DMS53 (cell line): Measurements from ENCODE around the gene HLA-A.
"Not testable (repeated sequence)": the region's sequence is repeated elsewhere in the genome, so short reads cannot be mapped to it uniquely, and the experiment has no call there.

Experiments used
- DNase-seq: peaks from one replicate; lab custom pipeline; 2025; lab: John Stamatoyannopoulos, UW

The HLA-A gene

DNA sequence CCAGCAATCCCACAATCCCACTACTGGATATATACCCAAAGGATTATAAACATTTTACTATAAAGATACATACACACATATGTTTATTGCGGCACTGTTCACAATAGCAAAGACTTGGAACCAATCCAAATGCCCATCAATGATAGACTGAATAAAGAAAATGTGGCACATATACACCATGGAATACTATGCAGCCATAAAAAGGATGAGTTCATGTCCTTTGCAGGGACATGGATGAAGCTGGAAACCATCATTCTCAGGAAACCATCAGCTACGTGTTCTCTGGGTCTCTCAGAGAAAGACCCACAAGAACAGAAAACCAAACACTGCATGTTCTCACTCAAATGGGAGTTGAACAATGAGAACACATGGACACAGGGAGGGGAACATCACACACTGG, 21.4 kb downstream of the HLA-A start:
- not testable (repeated sequence) for DNase-seq

DNA sequence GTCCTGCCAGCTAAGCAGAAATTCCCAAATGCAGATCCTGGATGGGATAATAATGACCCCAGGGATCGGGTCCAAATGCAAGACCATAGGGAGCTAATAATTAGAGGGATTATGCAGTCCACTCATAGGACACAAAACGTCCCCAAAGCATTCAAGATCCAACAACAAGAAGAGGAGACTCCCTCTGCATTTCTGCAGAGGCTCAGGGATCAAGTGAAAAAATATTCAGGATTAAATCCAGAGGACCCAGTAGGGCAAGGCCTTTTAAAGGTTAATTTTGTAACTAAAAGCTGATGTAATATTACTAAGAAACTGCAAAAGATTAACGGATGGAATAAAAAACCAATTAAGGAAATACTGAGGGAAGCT, 22.2 kb downstream of the HLA-A start:
- no peak for DNase-seq

DNA sequence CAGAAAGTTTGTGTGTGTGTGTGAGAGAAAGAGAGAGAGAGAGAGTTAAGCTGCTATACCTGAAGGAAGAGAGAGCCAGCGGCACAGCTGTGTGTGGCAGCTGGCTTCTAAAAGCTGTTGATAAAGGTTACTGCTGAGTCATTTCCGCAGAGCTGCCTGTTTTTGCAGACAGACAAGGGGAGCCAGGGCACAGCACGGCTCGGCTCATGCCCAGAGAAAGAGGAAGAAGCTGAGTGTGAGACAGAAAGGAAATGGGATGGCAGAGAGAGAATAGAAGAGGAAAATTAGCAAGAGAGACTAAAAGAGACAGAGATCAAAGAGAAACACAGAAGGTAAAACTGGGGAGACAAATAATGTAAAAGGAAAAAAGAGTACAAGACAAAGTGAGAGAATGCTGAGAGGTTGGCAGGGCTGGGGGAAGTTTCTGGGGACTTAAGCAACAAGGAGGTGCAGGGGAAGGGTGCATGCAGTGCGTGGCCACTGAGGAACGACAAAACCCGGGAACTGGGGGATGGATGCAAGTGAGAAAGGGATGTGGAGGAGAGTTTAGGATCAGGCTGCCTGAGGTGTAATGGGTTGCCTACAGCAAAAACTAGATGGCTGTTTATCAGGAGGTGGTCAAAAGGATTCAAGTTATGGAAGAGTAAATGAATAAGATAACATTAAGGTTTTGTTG, 22.7 kb downstream of the HLA-A start:
- peak; percentile 98 for DNase-seq

DNA sequence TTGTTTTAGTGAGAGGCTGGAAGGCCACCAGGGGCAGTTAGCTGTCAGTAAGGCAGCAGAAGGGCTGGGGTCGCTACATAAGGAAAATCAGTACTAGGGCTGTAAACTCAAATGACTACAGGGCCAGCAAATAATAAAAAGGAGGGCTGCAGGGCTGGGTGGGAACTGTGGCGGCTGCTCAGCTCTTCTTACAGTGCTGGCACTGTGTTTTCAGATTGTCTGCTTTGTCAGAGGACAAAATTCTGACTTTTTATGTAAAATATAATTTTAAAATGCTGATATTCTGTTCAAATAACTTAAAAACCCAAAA, 23.2 kb downstream of the HLA-A start:
- peak; percentile 60 for DNase-seq

DNA sequence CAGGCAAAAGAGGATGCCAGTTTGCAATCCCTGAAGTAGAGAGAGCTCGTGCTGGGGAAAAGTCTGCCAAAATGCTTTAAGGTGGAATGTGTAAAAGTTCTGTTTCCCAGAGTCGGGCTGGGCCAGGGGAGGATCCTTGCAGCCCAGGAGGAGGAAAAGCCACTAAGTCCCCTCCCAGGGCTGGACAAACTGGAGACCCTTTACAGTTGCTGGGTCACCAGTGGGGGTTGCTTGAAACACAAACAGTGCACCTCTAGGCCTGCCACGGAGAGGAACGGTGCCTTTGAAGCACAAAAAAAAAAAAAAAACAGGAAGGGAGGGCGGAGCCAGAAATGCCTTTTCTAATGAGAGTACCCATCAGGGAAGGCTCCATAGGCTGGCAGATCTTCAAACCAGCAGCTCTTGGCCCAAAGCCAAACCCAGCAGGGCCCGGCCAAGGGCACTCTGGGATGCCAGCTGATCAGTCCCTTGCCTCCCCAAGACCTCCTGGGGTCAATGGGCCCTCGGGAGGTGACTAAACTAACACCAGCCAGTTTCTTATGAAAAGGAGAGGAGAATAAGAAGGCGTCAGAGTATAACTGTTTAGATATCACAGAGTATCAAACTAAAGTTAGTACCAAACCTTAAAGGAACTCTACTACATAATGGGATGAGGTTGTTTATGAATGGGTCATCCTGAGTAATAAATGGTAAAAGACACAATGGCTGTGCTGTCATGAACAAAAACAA, 23.7 kb downstream of the HLA-A start:
- DNase-seq: peak; percentile 95

DNA sequence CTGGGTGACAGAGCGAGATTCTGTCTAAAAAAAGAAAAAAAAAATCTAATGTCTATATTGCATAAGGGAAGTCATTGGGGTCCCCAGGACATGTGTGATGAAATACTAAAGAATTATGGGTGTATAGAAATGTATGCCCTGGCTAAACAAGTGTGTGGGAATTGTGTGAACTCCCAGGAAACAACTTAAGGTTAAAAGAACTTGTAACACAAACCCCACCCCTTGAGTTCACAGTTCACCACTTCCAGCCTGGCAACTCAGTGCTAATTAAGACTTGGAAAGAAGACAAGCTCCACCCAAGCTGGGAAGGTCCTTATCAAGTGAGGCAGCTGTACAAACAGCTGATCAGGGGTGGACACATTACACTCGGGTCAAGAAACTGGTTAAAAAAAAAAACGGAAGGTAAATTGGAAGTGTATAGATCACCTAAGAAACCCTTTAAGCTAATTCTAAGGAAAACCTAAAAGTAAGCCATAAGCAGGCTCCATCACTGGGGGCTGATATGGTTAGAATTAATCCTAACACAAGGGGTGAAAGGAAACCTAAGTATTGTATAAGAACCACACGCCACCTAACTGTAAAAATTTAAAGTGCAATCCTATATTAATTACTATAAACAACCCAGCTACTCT, 25.2 kb downstream of the HLA-A start:
- DNase-seq: peak; percentile 87

DNA sequence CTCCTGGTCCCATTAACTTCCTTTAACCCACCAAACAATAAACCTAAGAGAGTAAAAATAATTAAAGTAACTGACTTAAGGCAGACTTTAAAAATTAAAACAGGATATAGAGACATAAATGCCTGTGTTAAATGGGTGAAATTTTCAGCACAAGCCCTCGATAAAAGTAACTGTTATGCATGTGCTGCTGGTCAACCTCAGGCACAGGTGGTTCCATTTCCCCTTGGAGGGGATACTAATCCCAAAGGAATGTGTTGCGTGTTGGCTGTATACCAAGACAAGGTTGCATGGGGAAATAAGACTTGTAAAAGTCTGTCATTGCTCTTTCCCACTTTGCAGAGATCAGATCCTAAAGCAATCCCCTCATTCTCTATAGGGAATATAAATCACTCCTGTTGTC, 25.8 kb downstream of the HLA-A start:
- peak; percentile 41 for DNase-seq

DNA sequence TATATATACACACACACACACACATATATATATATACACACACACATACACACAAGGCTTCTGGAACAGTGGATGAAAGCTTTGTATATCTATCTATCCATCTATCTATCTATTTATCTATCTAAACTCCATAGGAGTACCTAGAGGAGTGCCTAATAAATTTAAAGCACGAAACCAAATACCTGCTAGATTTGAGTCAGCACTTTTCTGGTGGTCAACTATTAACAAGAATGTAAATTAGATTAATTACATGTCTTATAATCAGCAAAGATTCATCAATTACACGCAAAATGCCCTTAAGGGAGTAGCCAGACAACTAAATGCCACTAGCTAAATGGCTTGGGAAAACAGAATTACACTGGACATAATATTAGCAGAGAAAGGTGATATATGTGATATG, 26.6 kb downstream of the HLA-A start:
- no peak for DNase-seq

DNA sequence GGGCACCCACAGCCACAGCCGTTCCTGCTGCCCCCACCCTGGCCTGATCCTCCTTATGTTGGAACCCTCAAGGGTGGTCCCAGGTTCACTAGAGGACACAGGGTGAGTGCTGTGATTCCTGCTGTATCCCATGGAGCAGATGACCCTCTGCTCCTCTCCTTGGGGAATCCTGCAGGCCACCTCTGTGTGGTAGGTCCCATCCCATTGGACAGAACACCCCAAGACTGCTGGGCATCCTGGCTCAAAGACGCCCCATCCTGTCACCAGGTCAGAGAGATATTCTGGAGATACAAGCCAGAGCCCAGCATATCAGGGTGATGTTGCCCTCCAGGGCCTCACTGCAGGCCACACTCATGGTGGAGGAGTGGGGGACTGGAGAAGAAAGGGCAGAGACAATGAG, 28.4 kb downstream of the HLA-A start:
- DNase-seq: no peak

DNA sequence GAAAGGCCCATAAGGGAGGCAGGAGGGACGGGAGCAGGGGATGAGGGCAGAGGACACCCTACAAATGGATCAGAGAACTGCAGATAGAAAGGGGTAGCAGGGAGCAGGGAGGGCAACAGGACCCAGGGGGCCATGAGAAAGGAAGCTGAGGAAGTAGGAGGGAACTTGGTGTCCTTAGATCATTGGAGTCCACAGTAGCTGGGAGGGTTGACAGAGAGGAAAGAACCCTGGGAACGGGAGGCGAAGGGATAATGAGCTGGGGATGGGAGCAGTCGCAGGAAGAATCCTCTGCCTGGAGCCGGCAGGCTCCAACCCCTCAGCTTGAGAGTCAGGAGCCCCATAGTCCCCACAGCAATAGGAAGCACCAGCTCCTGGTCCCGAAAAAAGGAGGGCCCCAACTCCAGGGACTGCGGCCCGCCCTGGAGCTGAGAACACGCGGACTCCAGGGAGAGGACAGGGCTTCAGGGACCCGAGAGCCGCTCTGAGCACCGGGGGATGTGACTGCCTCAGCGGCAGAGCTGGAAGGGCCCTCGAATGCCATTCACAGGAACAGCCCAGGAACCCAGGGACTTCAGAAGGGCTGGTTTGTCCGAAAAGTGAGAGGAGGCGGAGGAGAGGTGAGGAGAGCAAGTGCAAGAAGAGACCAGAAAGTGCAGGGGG, 32.7 kb downstream of the HLA-A start:
- peak; percentile 56 for DNase-seq

DNA sequence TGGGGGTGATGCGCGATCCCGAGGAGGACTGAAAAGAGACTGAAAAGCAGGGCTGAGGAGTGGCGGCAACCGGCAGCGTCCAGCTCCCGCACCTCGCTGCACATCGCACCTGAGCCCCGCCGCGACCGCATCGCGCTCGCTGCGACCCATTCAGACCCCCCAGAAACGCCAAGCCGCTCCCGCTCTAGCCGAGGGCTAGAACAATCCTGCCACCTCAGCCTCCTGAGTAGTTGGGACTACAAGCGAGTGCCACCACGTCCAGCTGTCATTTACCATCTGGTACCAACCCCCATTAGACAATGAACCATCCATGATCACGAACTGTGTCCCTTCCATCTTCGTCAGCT, 33.2 kb downstream of the HLA-A start:
- DNase-seq: peak; percentile 56

DNA sequence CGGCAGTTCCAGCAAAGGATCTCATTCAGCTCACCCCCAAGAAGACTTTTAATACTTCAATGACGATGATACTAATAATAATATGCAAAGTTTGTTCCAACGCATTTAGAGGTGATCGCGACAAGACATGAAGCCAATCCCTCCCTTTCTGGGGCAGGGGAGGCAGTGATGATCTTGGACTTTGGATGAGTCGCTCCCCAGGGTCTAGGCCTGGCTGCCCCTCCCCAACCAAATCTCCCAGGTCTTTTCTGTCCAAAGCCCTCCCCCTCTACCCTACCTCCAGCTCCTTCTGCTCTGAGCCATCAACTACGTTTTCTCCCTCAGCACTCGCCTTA, 33.9 kb downstream of the HLA-A start:
- DNase-seq: peak; percentile 52

DNA sequence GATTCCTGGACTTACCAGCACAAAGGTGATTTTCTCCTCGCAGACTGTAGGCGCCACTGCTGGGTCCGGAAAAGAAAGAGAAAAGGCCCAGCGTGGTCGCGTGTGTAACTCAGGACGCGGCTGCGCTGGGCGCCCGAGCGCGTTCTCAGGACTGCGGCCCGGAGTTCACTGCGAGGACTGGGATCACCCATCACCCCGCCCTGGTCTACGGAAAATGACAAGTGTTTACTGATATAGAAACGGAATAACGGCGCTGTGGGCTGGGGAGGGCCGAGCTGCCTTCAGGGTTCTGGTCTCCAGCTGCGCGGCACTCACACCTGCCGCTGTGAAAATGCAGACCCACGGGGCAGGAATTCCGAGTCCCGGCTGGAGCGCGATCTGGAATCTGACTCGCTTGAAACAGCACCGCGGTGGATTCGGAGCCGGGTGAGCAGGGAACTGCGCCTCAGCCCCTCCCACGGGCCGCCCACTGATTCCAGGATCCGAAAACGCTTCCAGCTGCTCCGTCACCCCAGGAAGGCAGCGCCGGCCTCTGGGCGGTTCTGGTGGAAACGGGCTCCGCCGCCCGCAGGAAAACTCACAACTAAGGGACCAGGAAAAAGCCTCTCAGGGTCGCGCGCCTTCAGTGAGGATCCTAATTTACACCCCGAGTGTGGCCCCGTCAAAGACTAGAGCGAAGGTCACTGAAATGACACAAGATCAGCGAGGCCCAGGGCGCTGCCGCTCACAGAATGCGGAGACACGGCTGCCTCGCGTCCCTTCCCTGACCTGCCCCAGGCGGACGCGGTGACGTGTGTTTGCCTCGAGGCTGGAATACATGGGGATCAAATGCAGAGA, 34.5 kb downstream of the HLA-A start:
- peak; percentile 91 for DNase-seq

DNA sequence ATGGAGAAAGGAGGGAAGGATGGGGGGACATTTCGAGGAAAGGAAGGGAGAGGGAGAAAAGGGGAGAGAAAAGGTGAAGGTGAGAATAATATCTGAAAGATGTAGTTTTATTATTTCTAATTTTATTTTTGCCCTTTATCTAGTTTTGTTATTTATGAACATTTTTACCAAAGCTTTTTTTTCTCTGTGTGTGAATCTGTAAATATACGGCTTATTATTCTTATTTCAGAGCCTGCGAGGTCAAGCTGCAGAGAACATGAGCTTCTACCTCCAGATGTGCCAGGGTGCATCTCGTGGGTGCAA, 35.0 kb downstream of the HLA-A start:
- no peak for DNase-seq

DNA sequence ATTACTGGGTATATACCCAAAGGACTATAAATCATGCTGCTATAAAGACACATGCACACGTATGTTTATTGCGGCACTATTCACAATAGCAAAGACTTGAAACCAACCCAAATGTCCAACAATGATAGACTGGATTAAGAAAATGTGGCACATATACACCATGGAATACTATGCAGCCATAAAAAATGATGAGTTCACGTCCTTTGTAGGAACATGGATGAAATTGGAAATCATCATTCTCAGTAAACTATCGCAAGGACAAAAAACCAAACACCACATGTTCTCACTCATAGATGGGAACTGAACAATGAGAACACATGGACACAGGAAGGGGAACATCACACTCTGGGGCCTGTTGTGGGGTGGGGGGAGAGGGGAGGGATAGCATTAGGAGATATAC, 37.7 kb downstream of the HLA-A start:
- not testable (repeated sequence) for DNase-seq

DNA sequence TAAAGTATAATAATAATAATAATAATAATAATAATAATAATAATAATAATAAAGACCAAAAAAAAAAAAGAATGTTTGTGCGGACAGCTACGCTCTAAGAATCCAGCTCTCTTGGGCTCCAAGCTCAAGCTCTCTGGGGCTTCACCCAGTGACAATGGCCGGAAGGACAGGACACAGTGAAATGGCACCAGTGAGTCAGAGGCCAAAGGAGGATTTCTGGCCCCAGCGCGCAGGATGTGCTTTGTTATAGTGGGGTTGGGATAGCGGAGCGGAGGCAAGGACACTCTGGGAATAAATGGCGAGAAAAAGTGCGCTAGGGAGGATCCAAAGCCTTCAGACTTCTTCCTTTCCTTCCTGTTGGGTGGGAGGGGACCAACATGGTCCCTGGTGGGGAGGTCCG, 38.2 kb downstream of the HLA-A start:
- no peak for DNase-seq

DNA sequence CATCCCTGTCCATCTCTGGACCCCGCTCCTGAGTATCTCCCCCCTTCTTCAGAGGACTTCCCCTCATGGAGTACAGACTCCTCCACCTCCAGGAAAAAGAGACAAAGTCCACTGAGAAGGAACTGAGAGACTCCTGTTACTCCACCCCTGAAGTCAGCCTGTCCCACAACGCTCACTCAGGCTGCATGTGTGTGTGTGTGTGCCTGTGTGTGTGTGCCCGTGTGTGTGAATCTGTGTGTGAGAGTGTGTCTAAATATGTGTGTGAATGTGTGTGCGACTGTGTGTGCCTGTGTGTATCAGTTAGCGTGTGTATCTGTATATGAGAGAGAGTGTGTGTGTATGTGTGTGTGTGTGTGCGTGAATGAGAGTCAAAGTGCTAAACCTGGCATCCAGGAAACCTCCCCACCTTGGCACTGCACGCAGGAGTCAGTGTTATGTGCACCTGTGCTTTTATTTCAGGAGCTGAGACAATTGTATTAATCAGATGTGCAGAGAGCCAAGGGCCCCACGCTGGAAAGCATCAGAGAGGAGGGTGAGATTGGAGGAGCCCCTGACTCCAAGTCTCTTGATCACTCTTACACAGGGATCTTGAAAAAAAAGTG, 39.0 kb downstream of the HLA-A start:
- peak; percentile 11 for DNase-seq

DNA sequence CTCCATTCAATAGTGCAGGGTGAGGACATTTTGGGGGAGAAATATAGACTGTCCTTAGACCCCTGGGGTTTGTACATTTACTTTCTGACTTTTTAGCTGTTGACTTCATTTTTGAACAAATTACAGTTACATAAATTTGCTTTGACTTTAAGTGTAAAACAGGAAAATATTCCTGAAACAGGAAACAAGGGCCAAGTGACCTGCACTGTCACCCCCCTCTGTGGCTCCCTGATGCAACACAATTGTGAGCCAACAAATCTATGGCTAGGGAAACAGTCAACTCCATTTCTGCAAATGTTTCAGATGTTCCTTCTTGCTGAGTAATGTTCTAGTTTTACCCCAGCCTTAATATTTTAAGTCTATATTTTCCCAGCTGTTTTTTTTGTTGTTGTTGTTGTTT, 39.8 kb downstream of the HLA-A start:
- no peak for DNase-seq

DNA sequence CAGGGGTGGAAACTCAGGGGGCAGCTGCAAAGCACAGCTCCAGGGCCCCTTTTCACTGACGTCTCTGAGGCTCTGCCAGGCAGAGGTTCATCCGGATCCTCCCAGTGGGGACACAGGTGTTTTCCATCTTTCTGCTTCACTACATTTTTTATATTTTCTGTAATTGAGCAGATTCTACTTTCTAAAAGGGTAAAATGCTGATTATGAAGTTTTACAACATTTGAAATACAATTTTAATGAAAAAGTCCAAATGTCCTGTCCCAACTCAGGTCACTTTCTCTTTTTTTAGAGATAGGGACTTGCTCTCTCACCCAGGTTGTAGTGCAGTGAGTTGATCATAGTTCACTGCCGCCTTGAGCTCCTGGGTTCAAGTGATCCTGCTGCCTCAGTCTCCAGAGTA, 41.9 kb downstream of the HLA-A start:
- DNase-seq: no peak

DNA sequence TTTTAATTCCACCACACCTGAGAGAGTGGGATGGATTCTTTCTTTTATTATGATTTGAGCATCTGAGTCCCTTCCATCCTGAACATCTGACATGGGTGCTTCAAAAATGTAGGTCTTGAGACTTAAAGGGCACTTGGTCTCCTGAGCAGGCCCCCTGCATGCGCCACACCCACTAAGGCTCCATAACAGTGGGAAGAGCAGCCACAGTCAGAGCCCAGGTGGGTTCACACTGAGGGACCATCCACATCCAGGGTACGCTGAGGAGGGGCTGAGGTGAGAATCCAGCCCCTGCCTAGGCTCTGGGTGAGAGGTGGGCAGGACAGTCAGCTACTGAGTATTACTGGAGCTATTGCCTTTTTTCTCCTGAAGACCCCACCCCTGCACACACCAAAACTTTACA, 42.7 kb downstream of the HLA-A start:
- DNase-seq: no peak

DNA sequence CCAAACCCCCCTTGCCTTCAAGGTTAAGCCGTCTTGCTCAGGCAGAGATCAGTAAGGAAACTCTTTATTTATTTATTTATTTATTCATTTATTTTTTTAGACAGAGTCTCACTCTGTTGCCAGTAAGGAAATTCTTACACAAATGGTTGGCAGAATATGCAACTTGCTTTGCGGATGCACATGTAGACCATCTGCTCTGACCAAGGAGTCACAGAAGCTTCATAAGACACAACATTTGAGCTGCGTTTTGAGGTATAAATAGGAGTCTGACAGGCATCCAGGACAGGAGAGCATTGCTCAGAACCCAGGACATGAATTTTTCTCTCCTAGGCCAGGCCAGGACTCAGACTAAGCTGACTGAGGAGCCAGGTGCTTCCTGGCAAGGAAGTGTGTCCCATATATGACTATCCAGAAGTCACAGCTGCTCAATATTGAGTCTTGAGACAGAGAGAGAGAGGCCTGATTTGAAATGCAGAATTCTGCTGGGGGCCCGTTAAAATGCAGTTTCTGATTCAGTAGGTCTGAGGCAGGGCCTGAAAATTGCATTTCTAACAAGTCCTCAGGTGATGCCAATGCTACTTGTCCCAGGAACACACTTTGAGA, 43.9 kb downstream of the HLA-A start:
- no peak for DNase-seq

DNA sequence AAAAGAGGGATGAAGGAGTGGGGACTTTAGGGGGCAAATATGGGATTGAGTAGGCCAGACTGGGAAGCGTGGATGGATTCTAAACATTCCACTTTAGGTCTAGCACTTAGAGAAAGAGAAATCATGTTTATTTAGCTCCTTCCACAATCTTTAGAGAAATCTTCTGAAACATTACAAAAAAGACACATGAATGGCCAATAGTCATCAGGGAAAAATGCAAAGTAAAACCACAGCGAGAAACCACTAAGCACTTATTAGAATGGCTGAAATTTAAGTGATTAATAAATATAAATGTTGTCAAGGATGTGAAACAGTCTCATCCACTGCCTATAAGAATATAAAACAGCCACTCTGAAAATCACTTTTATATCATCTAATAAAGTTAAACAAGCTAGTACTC, 46.9 kb downstream of the HLA-A start:
- no peak for DNase-seq
